ENCODE results near the gene STOML3.

STOML3 gene

GRCh38 chr13:38979891-38980749 is 10.5 kb downstream of the STOML3 start:
- Histone ChIP-seq H4K8ac (ENCODE audit: low read depth, low read length) (no peak overlapping the region), H3K27ac (replicated peaks; ENCODE audit: low read length) (peak overlapping the region; percentile 78), H3K23ac (ENCODE audit: low read depth, low read length, poor library complexity) (no peak overlapping the region), H4K91ac (ENCODE audit: low read depth, low read length, poor library complexity) (no peak overlapping the region), H3K18ac (ENCODE audit: low read length) (no peak overlapping the region), H3K9ac (ENCODE audit: low read depth, low read length, poor library complexity) (no peak overlapping the region), H3K4me2 (ENCODE audit: insufficient read depth, low read length, poor library complexity, severe bottlenecking) (no peak overlapping the region), H2BK12ac (ENCODE audit: low read length) (no peak overlapping the region), H2BK120ac (ENCODE audit: low read depth, low read length) (no peak overlapping the region), H2BK5ac (ENCODE audit: low read length) (no peak overlapping the region), H3K4me1 (ENCODE audit: control insufficient read depth in 2 of 2, insufficient read depth in 1 of 2, low read depth in 1 of 2, low read length in 2 of 2) (peaks cover 8 to 11% of the 10 kb centered on the region in 2 donors), H3K9me3 (replicated peaks in 1 of 2; ENCODE audit: control insufficient read depth in 2 of 2, insufficient read depth in 1 of 2, low read depth in 1 of 2, low read length in 2 of 2) (peaks cover 3 to 6% of the 10 kb centered on the region in 2 donors), H2AFZ (ENCODE audit: low read length) (peak overlapping the region; percentile 66), H2BK15ac (ENCODE audit: low read length) (no peak overlapping the region), H2AK5ac (ENCODE audit: low read depth, low read length) (no peak overlapping the region), H3K4me3 (ENCODE audit: low read length in 2 of 2) (no peak overlapping the region), H3K36me3 (replicated peaks in 1 of 2; ENCODE audit: control insufficient read depth in 2 of 2, insufficient read depth in 2 of 2, low read length in 2 of 2) (peaks cover 0 to 2% of the 10 kb centered on the region in 2 donors), H3K14ac (ENCODE audit: low read length) (no peak overlapping the region), H3K4ac (ENCODE audit: low read length) (no peak overlapping the region), H3K27me3 (ENCODE audit: control insufficient read depth in 3 of 3, insufficient read depth in 3 of 3, low read depth in 1 of 3, low read length in 3 of 3) (no peaks in the 10 kb centered on the region), H3K79me1 (ENCODE audit: low read depth, low read length) (no peaks in the 10 kb centered on the region)
- WGBS, 2 donors (ENCODE audit: extremely low coverage in 2 of 2, insufficient read length in 2 of 2, insufficient replicate concordance in 1 of 2) = no CpG with 5 or more reads among the region's 9 CpGs
- peak; percentile 83 for DNase-seq (ENCODE audit: low spot score)

DNA sequence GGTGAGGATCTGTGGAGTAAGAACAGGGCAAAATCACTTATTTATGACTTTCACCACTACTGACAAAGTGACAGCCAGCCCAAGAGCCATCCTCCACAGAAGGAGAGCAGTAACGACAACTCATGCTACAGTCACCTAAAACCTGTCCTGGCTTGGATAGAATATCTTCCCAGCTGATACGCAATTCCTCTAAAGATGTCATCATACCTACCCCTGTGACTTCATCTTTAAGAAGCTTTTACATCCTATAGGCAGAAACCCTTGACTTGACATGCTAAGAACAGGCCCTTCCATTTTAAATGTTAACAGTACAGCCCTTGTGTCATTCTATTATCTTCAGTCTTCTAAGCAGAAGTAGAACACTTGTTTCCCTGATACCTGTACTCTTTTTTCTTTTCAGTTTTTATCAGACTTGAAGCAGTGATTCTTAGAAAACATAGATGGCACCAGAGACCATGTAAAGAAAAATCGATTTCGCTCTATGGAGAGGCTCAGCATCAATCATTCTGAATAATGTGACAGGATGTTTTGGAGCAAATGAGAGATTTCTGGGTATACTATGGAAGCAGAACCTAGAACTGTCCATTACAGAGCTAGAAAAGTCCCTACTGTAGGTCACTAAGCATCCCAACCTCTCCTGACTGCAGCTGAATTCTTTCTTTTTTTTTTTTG is 20.1 kb downstream of the STOML3 start:
- Histone ChIP-seq H3K4ac (ENCODE audit: low read length) (no peak overlapping the region), H3K18ac (ENCODE audit: low read length) (no peak overlapping the region), H2AFZ (ENCODE audit: low read length) (no peak overlapping the region), H2BK120ac (ENCODE audit: low read depth, low read length) (no peak overlapping the region), H3K4me2 (ENCODE audit: insufficient read depth, low read length, poor library complexity, severe bottlenecking) (no peak overlapping the region), H3K79me1 (ENCODE audit: low read depth, low read length) (no peaks in the 10 kb centered on the region), H2BK5ac (ENCODE audit: low read length) (no peak overlapping the region), H2BK12ac (ENCODE audit: low read length) (no peak overlapping the region), H2BK15ac (ENCODE audit: low read length) (no peak overlapping the region), H3K4me3 (ENCODE audit: low read length in 2 of 2) (no peak overlapping the region), H2AK5ac (ENCODE audit: low read depth, low read length) (no peak overlapping the region), H3K36me3 (replicated peaks in 1 of 2; ENCODE audit: control insufficient read depth in 2 of 2, insufficient read depth in 2 of 2, low read length in 2 of 2) (no peaks in the 10 kb centered on the region), H4K8ac (ENCODE audit: low read depth, low read length) (no peak overlapping the region), H3K27me3 (ENCODE audit: control insufficient read depth in 3 of 3, insufficient read depth in 3 of 3, low read depth in 1 of 3, low read length in 3 of 3) (no peaks in the 10 kb centered on the region), H3K23ac (ENCODE audit: low read depth, low read length, poor library complexity) (no peak overlapping the region), H4K91ac (ENCODE audit: low read depth, low read length, poor library complexity) (no peak overlapping the region), H3K4me1 (ENCODE audit: control insufficient read depth in 2 of 2, insufficient read depth in 1 of 2, low read depth in 1 of 2, low read length in 2 of 2) (no peaks in the 10 kb centered on the region), H3K9me3 (replicated peaks in 1 of 2; ENCODE audit: control insufficient read depth in 2 of 2, insufficient read depth in 1 of 2, low read depth in 1 of 2, low read length in 2 of 2) (no peaks in the 10 kb centered on the region), H3K9ac (ENCODE audit: low read depth, low read length, poor library complexity) (no peak overlapping the region), H3K27ac (replicated peaks; ENCODE audit: low read length) (no peak overlapping the region), H3K14ac (ENCODE audit: low read length) (no peak overlapping the region)
- WGBS, 2 donors (ENCODE audit: extremely low coverage in 2 of 2, insufficient read length in 2 of 2, insufficient replicate concordance in 1 of 2) = no CpG with 5 or more reads among the region's 4 CpGs
- no peak for DNase-seq (ENCODE audit: low spot score)

DNA sequence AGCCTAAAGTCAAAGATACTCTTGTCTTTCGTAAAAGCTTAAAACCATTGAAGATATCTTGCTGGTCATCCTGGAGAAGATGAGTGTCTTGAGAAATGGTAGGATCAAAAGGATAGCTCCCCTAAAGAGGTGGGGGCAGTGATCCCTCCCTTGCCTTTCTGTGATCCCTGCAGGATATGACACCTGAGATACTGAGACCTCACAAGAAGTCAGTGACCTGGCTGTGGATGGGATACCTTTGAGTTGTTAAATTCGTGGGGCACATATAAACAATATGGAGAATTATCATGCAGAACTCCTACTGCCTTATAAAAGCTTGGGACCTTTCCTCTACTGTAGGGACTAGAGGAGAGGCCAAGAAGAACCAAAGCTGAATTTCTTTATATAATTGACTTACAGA is 21.4 kb downstream of the STOML3 start:
- Histone ChIP-seq H3K36me3 (replicated peaks in 1 of 2; ENCODE audit: control insufficient read depth in 2 of 2, insufficient read depth in 2 of 2, low read length in 2 of 2) (no peaks in the 10 kb centered on the region), H3K4me3 (ENCODE audit: low read length in 2 of 2) (no peak overlapping the region), H3K18ac (ENCODE audit: low read length) (no peak overlapping the region), H4K8ac (ENCODE audit: low read depth, low read length) (no peak overlapping the region), H4K91ac (ENCODE audit: low read depth, low read length, poor library complexity) (no peak overlapping the region), H2BK12ac (ENCODE audit: low read length) (no peak overlapping the region), H3K4me1 (ENCODE audit: control insufficient read depth in 2 of 2, insufficient read depth in 1 of 2, low read depth in 1 of 2, low read length in 2 of 2) (no peaks in the 10 kb centered on the region), H2BK5ac (ENCODE audit: low read length) (no peak overlapping the region), H3K27ac (replicated peaks; ENCODE audit: low read length) (no peak overlapping the region), H3K27me3 (ENCODE audit: control insufficient read depth in 3 of 3, insufficient read depth in 3 of 3, low read depth in 1 of 3, low read length in 3 of 3) (no peaks in the 10 kb centered on the region), H3K4me2 (ENCODE audit: insufficient read depth, low read length, poor library complexity, severe bottlenecking) (no peak overlapping the region), H2BK120ac (ENCODE audit: low read depth, low read length) (no peak overlapping the region), H3K9me3 (replicated peaks in 1 of 2; ENCODE audit: control insufficient read depth in 2 of 2, insufficient read depth in 1 of 2, low read depth in 1 of 2, low read length in 2 of 2) (no peaks in the 10 kb centered on the region), H3K4ac (ENCODE audit: low read length) (no peak overlapping the region), H3K9ac (ENCODE audit: low read depth, low read length, poor library complexity) (no peak overlapping the region), H3K23ac (ENCODE audit: low read depth, low read length, poor library complexity) (no peak overlapping the region), H2AK5ac (ENCODE audit: low read depth, low read length) (no peak overlapping the region), H3K79me1 (ENCODE audit: low read depth, low read length) (no peaks in the 10 kb centered on the region), H2AFZ (ENCODE audit: low read length) (no peak overlapping the region), H2BK15ac (ENCODE audit: low read length) (no peak overlapping the region), H3K14ac (ENCODE audit: low read length) (no peak overlapping the region)
- no peak for DNase-seq (ENCODE audit: low spot score)
- WGBS, 2 donors (ENCODE audit: extremely low coverage in 2 of 2, insufficient read length in 2 of 2, insufficient replicate concordance in 1 of 2) = no CpG with 5 or more reads among the region's 2 CpGs

GRCh38 chr13:38967446-38967845 is 23.2 kb downstream of the STOML3 start:
- Histone ChIP-seq H3K4ac (ENCODE audit: low read length) (no peak overlapping the region), H3K27ac (replicated peaks; ENCODE audit: low read length) (no peak overlapping the region), H2BK15ac (ENCODE audit: low read length) (no peak overlapping the region), H2BK5ac (ENCODE audit: low read length) (no peak overlapping the region), H3K14ac (ENCODE audit: low read length) (no peak overlapping the region), H3K9ac (ENCODE audit: low read depth, low read length, poor library complexity) (no peak overlapping the region), H3K23ac (ENCODE audit: low read depth, low read length, poor library complexity) (no peak overlapping the region), H4K8ac (ENCODE audit: low read depth, low read length) (no peak overlapping the region), H3K27me3 (ENCODE audit: control insufficient read depth in 3 of 3, insufficient read depth in 3 of 3, low read depth in 1 of 3, low read length in 3 of 3) (no peaks in the 10 kb centered on the region), H3K18ac (ENCODE audit: low read length) (no peak overlapping the region), H3K9me3 (replicated peaks in 1 of 2; ENCODE audit: control insufficient read depth in 2 of 2, insufficient read depth in 1 of 2, low read depth in 1 of 2, low read length in 2 of 2) (peaks cover 0 to 1% of the 10 kb centered on the region in 2 donors), H3K36me3 (replicated peaks in 1 of 2; ENCODE audit: control insufficient read depth in 2 of 2, insufficient read depth in 2 of 2, low read length in 2 of 2) (no peaks in the 10 kb centered on the region), H3K4me3 (ENCODE audit: low read length in 2 of 2) (no peak overlapping the region), H2BK120ac (ENCODE audit: low read depth, low read length) (no peak overlapping the region), H3K4me1 (ENCODE audit: control insufficient read depth in 2 of 2, insufficient read depth in 1 of 2, low read depth in 1 of 2, low read length in 2 of 2) (no peaks in the 10 kb centered on the region), H3K4me2 (ENCODE audit: insufficient read depth, low read length, poor library complexity, severe bottlenecking) (no peak overlapping the region), H2AK5ac (ENCODE audit: low read depth, low read length) (no peak overlapping the region), H2BK12ac (ENCODE audit: low read length) (no peak overlapping the region), H2AFZ (ENCODE audit: low read length) (no peak overlapping the region), H4K91ac (ENCODE audit: low read depth, low read length, poor library complexity) (no peak overlapping the region), H3K79me1 (ENCODE audit: low read depth, low read length) (no peaks in the 10 kb centered on the region)
- no peak for DNase-seq (ENCODE audit: low spot score)
- WGBS, 2 donors (ENCODE audit: extremely low coverage in 2 of 2, insufficient read length in 2 of 2, insufficient replicate concordance in 1 of 2) = no CpG with 5 or more reads among the region's 2 CpGs
